Upper lobe of right lung (tissue), 1 donor: ENCODE measurements around the gene RFC5. TPM values are rescaled to one million over a fixed set of nuclear protein-coding genes. Genes with fewer than 3 reads are reported as not detected.

Experiments used
- ATAC-seq: fragments of 200-7000 bp; cut with Tn5 transposase; one replicate; pipeline ENCODE4 v1.9.1; 2020; ENCODE audit warnings: mild to moderate bottlenecking, moderate library complexity
- DNase-seq: peaks from one replicate; pipeline ENCODE4 v3.0.0-alpha.2; 2020
- H3K27ac ChIP-seq: fragments of 200-600 bp; one replicate; pipeline ENCODE4 v1.8.0; 2022
- H3K27me3 ChIP-seq: fragments of 200-600 bp; one replicate; pipeline ENCODE4 v1.8.0; 2022; ENCODE audit warnings: mild to moderate bottlenecking
- H3K36me3 ChIP-seq: fragments of 200-600 bp; one replicate; pipeline ENCODE4 v1.8.0; 2022
- H3K4me1 ChIP-seq: fragments of 200-600 bp; one replicate; pipeline ENCODE4 v1.8.0; 2022
- H3K4me3 ChIP-seq: fragments of 200-600 bp; one replicate; pipeline ENCODE4 v1.8.0; 2022; ENCODE audit warnings: mild to moderate bottlenecking
- H3K9me3 ChIP-seq: fragments of 200-600 bp; one replicate; pipeline ENCODE4 v1.8.0; 2022
- CTCF ChIP-seq: fragments of 200-600 bp; IDR thresholded peaks from one replicate; pipeline ENCODE4 v1.8.0; 2022; ENCODE audit warnings: antibody characterized with exemption
- intact Hi-C: fragments of 100-400 bp; cut with DNase I; formaldehyde crosslinking; loops from one replicate; pipeline ENCODE4 v1.11.0; 2022
- total RNA-seq: library from RNA; stranded (reverse); fragmentation: NEBNext Ultra II Directional; extraction: Animal tissue kit (Norgen Biotek cat#: 25700); gene quantifications from one replicate; pipeline ENCODE4 v1.2.1, GENCODE V29; 2021
- donor health status: DM: no; HTN: yes; CAD: no; lungs with severe emphysema.

Gene RFC5
- total RNA-seq, 1 donor from 2014 or later = 8.0 TPM

DNA sequence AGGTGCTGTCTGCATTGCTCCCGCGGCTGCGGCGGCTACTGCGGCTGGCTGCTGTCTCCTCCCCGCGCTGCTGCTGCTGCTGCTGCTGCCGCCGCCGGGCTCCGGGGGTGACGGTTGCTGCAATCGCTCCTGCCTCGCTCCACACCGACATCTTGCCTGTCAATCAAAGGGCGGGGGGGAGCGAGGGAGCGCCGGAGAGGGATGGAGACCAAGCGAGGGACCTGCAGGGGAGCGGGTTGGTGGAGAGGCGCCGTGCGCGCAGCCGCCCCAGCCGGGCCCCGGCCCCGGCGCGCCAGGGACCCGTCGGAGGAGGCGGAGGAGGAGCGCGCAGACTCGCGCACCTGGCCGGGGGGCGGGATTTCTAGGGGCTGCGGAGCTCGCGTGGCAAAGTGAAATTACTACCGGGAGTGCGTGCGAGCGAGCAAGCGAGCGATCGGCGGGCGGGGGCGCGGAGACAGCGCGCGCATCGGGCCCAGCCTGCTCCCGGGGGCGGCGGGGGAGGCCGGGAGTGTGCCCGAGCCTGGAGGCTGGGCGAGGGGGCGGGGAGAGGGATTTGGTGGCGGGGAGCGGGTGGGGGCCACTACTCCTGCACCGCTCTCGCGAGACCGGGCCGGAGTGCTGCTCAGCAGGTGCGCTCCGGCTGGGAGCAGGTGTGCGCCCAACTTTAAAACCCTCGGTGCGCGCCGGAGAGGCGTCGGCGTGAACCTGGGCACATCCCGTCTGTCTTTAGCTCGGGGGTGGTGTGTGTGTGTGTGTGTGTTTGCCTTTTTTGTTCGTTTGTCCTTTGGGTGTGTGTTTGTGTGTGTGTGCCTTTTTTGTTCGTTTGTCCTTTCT is 47.5 kb upstream of the RFC5 start, which contains the start of gene KSR2:
Gene KSR2 (minus strand): TSS at position 165 of the 834 bp plus-strand sequence. CDS start 735 bp downstream, outside the sequence.
- ATAC-seq (peak; percentile 95), DNase-seq (peak; percentile 95)
- H3K4me3 ChIP-seq = peak within 1 kb of the TSS; percentile 47
- TF ChIP-seq CTCF = no peak
- intact Hi-C loops = no loop called here
- peak within 1 kb of the TSS; percentile 42 for H3K27ac ChIP-seq
- no peaks in the 10 kb centered on the region for H3K36me3 ChIP-seq
- no peaks in the 10 kb centered on the region for H3K4me1 ChIP-seq
- H3K9me3 ChIP-seq = no peaks in the 10 kb centered on the region
- H3K27me3 ChIP-seq = peaks cover 25% of the 10 kb centered on the region

DNA sequence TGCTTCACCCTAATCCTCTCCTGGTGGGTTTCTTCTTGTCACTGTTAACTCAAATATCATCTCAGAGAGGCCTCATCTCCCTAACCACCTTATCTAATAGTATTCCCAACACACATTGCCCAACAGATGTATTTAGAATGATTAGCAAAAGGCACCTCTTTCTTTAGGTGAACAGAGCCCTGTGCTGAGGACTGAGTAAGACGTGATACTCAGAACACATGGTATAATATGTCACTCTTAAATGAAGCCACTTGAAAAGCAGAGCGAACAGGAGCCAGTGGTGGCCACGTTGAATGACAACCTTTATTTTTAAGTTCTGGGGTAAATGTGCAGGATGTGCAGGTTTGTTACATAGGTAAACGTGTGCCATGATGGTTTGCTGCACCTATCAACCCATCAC is 46.2 kb upstream of the RFC5 start:
- Histone ChIP-seq H3K4me3 (no peak overlapping the region), H3K27ac (no peak overlapping the region), H3K9me3 (no peaks in the 10 kb centered on the region), H3K4me1 (no peaks in the 10 kb centered on the region), H3K27me3 (peaks cover 25% of the 10 kb centered on the region), H3K36me3 (no peaks in the 10 kb centered on the region)
- no peak for TF ChIP-seq CTCF
- ATAC-seq (no peak), DNase-seq (no peak)
- intact Hi-C loops = no loop called here

DNA sequence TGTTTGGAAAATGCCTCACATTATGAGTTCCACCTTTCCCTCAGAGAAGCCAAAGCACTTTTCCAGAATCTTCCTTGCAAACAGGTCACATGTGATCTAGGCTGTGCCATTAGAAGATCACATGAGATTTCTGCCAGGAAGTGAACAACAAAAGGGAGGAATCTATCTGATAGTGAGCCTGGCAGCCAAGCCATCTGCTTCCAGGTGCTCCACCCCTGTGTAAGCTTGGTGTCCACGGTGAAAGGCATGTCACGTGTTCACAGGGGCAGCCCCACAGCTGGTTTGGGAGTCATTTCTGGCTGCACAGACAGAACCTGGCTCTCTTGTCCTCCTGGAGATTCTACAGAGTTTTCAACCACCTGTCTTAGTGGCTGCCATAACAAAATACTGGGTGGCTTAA is 44.2 kb upstream of the RFC5 start:
- Histone ChIP-seq H3K36me3 (no peaks in the 10 kb centered on the region), H3K4me1 (no peaks in the 10 kb centered on the region), H3K9me3 (no peaks in the 10 kb centered on the region), H3K27me3 (peaks cover 21% of the 10 kb centered on the region), H3K4me3 (no peak overlapping the region), H3K27ac (no peak overlapping the region)
- intact Hi-C loops = no loop called here
- no peak for ATAC-seq
- no peak for DNase-seq
- no peak for TF ChIP-seq CTCF

GRCh38 chr12:117975006-117975405 is 41.5 kb upstream of the RFC5 start:
- ATAC-seq = no peak
- H3K4me1 ChIP-seq = no peaks in the 10 kb centered on the region
- intact Hi-C loops = no loop called here

GRCh38 chr12:117977373-117977772 is 39.1 kb upstream of the RFC5 start:
- Histone ChIP-seq H3K4me1 (no peaks in the 10 kb centered on the region), H3K4me3 (no peak overlapping the region), H3K36me3 (no peaks in the 10 kb centered on the region), H3K9me3 (no peaks in the 10 kb centered on the region), H3K27ac (no peak overlapping the region), H3K27me3 (no peaks in the 10 kb centered on the region)
- ATAC-seq = no peak
- no peak for DNase-seq
- TF ChIP-seq CTCF = no peak
- intact Hi-C loops = no loop called here

More at GRCh38 chr12:117975006-117975405, 41.5 kb upstream of the RFC5 start:
- no peak overlapping the region for H3K4me3 ChIP-seq
- H3K27ac ChIP-seq = no peak overlapping the region
- no peaks in the 10 kb centered on the region for H3K36me3 ChIP-seq
- DNase-seq = no peak
- H3K27me3 ChIP-seq = peaks cover 5% of the 10 kb centered on the region
- no peak for TF ChIP-seq CTCF
- no peaks in the 10 kb centered on the region for H3K9me3 ChIP-seq
